Smooth muscle cell of the brain vasculature (primary cell): ENCODE results near the gene C1QTNF8.

Experiments used
- DNase-seq: peaks from one replicate; pipeline ENCODE4 v3.0.0-alpha.2; 2012; ENCODE audit warnings: low read depth, low spot score

Gene C1QTNF8

DNA sequence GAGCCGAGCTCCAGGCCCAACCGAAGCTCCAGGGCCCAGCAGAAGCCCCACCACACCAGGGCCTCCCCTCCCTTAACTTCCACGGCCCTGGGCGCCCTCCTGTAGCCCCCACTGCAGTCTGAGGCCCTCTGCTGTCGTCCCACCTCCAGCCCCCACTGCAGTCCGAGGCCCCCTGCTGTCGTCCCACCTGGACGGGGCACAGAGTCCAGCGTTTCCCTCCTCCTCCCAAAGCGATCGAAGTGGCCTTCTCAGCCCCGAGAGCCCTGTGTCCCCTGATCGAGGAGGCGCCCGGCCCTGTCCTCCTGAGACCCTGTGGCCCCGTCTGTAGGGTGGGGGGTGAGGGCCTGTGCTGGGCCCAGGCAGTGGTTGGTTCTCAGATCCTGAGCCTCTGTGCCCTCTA is 31.1 kb upstream of the C1QTNF8 start:
- no peak for DNase-seq

DNA sequence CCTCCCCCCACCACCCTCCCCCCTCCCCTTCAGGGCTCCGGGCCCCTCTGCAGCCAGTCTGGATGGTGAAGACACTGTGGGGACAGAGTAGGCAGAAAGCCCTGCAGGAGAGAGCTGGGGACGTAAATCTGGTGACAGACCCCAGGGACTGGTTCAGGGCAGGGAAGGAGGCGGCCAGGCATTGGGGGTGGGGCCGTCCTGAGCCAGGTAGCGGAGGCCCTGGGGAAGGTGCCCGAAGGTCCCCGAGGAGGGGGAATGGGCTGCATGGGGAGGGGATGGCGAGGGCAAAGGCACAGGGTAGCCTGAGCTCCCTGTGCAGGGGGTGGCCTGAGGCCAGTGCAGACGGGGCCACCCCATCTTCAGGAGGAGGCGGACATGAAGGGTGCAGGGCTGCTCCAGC is 30.5 kb upstream of the C1QTNF8 start:
- DNase-seq = no peak

DNA sequence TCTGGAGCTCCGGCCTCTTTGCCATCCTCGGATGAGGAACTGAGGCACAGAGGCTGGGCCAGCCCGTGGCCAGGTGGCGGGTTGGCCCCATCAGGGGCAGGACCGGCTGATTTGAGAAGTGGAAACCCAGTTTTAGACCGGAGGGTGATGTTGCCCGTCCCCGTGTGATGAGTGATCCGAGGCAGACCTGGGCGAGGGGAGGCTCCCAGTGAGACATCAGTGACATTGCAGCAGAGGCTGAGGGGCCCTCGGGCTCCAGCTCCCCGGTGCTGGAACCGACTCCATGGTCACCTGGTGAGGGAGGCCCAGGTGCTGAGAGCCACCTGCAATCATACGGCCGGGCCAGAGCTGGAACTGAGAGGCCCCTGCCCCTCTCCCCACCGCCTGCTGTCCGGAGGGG is 30.0 kb upstream of the C1QTNF8 start:
- DNase-seq = no peak

DNA sequence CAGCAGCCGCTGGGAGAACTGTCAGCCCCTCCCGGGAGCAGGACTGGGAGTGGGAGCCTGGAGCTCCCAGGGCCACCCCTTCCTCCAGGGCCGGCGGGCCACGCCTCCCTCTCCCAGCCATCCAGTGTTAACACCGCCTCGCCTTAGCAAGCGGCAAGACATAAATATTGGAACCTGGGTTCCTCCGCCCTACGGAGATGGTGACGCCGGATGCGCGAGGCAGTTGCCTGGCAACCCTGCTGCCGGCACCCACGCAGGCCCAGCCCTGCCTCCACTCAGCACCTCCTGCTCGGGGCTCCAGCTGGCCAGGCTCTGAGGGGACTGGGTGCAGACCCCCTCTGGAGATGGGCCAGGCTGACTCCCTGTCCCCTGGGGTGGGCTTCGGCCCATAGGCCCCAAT is 29.4 kb upstream of the C1QTNF8 start:
- DNase-seq = no peak

DNA sequence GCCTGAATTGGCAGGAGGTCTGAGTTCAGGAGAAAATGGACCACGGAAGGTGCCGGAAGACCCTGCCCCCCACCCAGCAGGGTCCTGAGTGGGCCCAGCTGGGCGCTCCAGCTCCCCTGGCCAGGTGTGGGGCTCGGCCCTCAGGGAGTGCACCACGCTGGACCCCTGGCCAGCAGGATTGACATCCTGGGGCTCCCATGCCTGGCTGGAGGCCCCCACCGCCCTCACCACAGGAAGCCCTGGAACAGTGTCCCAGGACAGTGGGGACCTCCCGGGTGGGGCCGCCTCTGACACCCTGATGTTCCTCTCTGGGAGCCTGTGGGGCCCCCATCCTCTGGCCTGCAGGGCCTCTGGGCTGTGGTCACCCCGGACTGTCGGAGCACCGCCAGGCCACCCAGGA is 28.8 kb upstream of the C1QTNF8 start:
- no peak for DNase-seq

DNA sequence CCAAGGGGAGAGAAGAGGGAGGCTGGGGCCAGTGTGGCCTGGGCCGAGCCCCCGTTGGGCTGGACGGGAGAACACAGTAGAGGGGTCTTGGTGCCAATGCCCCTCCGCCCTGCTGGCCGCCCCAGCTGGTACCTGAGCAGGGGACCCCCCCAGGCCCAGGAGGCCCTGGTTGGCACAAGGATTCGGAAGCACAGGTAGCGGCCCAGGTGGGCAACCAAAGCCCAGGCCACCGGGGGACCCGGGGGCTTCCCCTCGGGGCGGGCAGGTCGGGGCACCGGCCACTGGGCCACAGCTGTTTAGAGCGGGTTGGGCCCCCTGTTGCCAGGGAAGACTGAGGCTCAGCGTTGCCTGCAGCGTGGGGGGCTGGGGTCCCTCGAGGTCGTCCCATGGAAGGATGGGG is 28.2 kb upstream of the C1QTNF8 start:
- no peak for DNase-seq

DNA sequence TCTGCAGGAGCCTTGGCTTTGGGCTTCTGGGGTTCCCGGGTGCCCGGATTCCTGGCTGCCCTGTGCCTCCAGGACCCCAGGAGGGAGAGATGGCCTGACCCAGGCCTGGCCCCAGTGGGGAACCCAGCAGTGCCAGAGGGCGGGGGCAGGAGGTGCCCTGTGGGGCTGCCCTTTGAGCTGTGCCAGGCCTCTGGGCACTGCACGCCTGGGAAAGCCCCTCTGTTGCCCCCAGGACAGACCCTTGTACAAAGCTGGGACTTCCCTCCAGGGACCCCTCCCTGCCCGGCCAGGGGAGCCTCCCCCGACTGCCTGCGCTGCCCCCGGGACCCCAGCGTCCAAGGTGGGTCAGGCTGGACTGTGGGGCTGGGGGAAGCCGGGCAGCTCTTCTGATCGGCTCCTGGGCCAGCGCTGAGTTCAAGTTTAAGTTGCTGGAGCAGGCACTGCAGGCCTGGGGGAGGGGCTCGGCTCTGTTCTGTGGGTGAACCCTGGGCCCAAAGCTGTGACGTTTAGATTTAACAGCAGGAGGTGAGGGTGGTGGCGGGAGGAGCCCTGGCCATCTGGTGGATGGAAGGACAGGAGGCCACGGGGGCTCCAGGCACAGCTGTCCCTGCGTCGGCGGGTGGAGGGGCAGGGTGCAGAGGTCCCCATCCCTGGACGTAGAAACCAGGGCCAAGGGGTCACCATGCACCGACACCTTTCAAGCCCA is 27.6 kb upstream of the C1QTNF8 start:
- no peak for DNase-seq

DNA sequence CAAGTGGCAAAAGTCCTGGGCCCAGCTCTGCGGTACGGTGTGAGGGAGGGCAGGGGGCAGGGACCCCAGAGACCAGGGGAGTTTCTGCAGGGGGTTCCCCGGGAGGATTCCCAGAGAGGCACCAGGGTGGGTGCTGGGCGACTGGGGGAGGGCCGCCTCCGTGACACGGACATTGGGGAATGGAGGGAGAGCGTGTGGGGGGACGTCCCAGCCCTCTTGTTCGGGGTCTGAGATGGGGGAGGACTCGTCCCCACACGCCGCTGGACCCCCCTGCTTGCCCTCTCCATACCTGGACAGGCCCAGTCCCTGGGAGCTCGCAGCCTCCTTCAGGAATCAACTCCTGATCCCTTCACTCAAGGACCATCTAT is 26.3 kb upstream of the C1QTNF8 start:
- no peak for DNase-seq

DNA sequence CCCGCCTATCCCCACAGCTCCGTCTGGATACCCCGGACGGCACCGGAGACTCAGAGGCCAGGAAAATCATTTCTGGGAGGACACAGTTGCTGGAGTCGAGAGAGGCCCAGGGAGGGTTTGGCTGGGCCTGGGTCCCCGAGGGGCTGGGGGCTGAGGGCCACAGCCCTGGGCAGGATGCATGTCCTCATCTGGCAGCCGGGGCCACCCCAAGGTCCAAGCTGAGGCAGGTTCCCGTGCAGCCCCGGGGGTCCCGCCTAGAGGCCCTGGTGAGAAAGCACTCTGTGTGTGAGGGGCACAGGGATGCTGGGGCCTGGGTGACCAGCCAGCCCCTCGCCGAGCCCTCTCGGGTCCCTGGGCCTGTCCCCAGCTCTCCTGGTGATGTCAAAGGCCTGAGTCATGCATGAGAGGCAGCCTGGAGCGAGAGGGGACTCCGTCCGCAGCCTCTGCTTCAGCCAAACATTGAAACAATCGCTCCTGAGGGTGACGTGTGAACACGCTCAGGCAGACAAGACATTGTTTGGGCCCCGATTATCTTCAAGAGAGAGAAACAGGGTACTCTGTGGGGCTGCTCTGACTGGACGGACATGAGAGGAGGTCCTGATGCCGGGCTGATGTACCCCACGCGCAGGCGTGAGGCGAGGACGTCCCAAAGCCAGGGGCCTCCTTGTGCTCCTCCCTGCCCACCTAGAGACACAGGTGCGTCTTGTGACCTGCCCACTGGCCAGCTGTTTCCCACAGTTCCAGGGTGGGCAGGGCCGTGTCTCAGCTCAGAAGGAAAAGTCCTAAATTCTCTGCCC is 25.8 kb upstream of the C1QTNF8 start:
- no peak for DNase-seq

DNA sequence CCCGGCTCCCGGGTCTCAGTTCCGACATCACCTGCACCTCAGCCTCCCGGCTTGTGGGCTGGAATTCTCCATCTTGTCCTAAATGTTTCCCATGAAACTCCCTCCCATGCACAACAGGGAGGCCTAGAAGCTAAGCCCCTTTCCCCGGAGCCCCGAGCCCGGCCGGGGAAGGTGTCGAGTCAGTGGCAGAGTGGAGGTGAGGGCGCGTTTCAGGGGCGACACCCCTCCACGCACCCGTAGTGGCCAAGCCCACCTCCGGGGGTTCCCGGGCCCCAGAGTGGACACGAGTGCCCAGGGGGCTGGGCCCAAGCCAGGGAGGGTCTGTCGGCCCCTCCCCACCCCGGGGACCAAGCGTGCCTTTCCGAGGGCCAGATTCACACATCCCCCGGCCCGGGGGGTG is 25.0 kb upstream of the C1QTNF8 start:
- no peak for DNase-seq

DNA sequence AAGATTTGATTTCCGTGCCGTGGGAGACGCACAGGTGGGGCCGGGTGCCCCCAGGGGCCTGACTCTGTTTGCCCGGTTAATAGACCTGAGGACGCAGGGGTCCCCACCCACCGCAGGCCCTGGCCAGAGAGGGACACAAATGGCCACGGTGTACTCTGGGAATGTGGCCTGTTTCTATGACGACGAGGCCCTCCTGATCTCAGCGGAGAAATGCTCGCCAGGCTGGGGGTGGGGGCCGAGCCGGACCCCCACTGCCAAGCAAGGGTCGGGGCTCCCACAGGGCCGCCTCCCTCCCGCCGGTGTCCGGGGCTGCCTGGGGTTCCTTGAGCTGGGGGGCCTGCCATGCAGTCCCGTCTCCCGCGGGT is 24.5 kb upstream of the C1QTNF8 start:
- no peak for DNase-seq

DNA sequence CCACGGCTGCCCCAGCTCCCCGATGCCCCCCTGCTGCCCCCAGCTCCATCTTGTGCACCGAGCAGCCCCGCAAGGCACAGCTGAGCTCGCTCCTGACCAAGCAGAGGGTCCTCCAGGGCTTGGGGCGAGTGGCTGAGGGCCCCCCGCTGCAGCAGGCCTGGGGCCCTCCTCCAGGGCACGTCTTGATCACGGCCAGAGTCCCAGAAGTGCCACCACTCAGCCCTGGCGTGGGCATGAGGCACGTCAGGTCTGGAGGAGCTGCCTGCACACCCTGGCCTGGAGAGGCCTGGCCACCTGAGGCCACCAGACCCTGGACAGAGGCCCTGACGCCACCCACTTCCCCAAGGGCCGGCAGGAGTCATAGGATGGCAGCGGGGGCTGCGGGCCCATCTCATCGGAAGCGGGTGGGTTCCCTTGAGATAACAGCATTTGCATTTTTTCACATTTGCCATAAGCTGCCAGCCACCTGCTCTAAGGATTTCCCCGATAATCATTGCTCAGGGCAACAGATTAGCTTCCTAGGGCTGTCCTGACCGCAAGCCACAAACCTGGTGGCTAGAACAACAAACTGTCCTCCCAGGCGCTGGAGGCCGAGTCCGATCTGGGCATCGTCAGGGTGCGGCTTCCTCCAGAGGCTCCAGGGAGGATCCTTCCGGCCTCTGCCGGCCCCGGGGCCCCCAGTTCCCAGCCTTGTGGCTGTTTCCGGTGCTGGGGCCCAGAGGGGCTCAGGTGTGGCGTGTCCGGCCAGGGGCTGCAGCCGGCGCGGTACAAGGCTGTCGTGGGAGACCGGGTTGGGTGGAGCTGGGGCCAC is 23.9 kb upstream of the C1QTNF8 start:
- no peak for DNase-seq

DNA sequence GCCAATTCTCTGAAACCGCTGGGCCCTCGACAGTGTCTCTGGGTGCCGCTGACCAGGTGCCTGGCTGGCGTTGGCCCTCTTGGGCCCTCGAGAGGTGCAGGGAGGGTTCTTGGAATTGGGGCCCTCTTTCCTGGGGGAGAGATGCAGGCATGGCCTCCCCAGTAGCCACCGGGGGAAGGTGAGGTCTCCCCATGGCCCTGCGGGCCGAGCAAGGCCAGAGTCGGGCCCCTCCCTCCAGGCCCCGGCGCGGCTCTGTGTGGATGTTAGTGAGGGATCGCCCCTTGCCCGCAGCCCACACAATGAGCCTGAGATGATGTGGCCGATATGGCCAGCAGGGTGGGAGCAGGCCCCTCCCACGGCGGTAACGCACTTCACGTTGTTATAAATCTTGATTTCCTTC is 23.1 kb upstream of the C1QTNF8 start:
- no peak for DNase-seq

DNA sequence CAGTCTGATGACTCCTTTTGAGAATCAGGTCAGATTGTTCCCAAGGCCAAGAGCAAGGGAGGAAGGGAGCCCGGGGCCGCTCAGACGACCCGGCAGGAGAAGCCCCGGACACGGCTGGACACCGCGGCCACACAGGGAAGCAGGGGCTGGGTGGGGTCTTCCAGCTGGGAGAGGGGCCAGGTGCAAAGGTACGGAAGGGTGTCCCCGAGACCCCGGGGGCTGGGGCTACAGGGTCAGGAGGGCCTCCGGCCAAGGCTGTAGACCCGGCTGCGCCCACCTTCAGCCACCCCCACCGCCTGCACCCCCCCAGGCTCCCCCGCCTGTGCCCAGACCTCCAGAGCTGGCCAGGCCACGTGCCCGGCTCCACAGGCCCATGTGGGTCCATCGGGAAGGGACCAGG is 21.9 kb upstream of the C1QTNF8 start:
- DNase-seq = no peak

DNA sequence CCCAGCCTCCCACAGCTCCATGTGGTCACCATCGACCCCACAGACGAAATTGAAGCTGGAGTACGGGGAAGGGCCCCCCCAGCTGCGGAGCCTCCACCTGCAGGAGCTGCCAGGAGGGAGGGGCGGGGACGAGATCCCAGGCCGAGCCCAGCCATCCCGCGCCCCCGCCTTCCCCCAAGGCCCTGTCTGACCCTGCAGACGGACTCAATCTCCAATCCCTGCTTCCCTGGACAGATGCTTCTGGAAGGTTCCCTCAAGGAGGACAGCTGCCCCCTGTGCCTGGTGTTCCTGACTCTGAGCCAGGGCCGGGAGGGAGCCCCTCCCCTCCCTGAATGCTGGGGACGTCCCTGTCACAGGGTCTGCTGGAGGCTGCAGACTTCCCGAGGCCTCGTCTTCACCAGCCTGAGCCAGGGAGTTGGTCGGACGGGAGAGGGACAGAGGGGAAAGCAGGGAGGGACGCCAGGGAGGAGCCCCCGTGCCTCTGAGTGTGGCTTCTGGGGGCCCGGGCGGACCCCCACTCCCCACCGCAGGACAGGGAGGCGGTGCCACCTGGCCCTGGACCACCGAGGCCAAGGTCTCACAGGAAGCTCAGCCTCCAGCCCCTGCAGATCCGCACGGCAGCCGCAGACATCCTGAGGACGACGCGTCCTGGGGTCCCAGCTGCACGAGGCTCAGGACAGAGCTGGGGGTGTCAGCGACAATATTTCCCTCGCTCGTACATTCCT is 21.3 kb upstream of the C1QTNF8 start:
- no peak for DNase-seq

DNA sequence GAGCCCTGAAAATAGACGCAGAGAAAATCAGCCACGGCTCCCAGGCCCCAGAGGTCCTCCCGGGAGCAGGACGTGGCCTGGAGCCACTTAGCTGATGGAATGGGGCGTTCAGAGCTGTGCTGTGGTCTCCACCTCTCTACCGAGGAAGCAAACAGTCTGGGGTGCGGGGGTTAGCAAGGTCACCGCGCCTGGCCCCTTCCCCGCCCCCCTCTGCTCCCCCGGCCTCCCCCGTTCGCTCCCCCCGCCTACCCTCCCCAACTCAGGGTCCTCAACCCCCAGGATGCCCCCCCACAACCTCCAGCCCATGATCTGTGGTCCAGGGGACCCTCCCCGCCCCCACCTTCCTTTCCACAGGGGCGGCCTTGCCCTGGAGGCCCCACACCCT is 20.6 kb upstream of the C1QTNF8 start:
- DNase-seq = no peak

DNA sequence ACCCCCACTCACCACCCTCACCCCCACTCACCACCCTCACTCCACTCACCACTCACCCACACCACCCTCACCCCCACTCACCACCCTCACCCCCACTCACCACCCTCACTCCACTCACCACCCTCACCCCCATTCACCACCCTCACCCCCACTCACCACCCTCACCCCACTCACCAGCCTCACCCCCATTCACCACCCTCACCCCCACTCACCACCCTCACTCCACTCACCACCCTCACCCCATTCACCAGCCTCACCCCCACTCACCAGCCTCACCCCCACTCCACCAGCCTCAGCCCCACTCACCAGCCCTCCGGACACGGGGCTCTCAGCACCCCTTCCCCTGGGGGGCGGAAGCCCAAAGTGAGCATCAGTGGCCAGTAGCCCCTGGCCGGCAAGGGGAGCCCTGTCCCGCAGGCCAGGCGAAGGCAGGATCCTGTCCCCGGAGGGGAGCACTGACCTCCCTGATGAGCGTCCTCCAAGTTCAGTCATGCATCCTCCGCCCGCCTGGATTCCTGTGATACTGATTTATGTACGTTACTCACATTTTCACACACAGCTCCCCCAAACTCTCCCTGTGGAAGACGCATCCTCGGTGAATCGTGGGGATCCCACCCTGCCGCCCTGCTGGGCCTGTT is 18.0 kb upstream of the C1QTNF8 start:
- DNase-seq = no peak

DNA sequence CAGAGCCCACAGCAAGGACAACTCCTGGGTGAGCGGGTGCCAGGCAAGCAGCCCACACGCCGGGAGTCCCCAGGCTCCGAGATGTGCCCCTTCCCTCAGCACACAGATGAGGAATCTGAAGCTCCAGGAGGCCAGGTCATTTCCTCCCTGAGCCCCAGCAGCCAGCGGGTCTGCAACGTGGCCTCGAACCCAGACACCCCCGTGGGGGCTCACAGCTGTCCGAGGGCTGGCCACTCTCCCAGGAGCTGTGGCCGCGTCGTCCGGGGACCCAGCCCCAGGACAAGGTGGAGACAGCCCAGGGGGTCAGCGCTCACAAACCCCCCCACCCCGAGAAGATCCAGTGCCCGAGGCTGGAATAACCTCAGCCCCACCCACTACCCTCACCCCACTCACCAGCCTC is 17.4 kb upstream of the C1QTNF8 start:
- no peak for DNase-seq

DNA sequence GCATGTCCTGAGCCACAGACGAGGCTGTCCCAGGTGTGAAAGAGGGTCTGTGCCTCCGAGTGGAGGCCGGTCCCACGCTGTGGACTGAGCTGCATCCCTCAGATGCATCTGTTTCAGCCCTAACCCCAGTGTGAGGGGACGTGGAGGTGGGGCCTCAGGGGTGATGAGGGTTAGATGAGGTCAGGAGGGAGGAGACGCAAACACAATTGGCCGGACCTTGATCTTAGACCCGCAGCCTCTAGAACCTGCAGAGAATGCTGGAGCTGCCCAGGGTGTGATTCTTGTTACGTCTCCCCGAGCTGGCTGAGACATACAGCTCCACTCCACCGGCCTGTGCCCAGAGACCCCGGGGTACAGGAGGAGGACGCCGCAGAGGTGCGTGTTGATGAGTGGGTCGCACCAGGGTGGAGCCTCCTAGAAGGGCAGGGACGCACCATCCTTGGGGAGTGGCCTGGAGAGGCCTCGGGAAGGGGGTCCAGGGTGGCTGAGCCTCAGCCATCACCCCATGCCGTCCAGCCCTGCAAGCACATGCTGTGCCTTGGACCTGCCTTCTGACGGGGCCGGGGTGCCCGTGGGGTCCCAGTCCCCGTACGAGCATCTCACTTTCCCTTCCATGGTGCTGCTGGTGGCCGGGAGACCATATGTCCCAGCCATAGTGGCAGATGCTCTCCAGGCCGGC is 16.6 kb upstream of the C1QTNF8 start:
- no peak for DNase-seq

DNA sequence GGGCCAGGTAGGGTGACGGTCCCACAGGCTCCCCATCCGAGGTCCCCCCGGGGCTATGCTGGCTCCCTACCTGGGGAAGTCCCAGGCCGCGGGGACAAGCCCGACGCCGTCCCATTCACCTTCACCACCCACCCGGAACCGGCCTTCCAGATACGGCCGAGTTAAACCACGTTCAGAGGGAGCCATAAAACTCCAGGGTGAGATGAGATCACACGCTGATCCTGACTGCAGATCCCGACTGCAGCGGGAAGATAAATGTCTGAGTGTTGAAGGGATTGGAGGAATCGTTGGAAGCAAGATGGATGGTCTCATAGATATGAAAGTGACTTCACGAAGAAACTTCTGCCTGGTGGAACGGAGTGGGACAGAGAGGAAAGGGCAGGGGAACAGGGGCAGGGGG is 13.6 kb upstream of the C1QTNF8 start:
- no peak for DNase-seq
